Chondrocyte (in vitro differentiated cells): ENCODE results near the gene PDGFA. TPM values are rescaled to one million over a fixed set of nuclear protein-coding genes. Genes with fewer than 3 reads are reported as not detected.

ENCODE experiments used
- DNase-seq: peaks from one replicate; pipeline ENCODE4 v3.0.0; 2021; ENCODE audit warnings: mixed read lengths, low spot score
- H3K27ac Mint-ChIP-seq: one replicate; pipeline ENCODE4 v1.8.0; 2021; ENCODE audit warnings: mild to moderate bottlenecking, moderate library complexity, mixed read lengths; ENCODE audit not compliant: unreplicated experiment
- H3K27me3 Mint-ChIP-seq: 2 replicates; pipeline ENCODE4 v1.8.0; 2021; ENCODE audit warnings: low read depth, mixed read lengths
- H3K36me3 Mint-ChIP-seq: 2 replicates; pipeline ENCODE4 v1.8.0; 2021; ENCODE audit warnings: low read depth, mixed read lengths
- H3K4me1 Mint-ChIP-seq: 2 replicates; pipeline ENCODE4 v1.8.0; 2021; ENCODE audit warnings: low read depth, mild to moderate bottlenecking, mixed read lengths
- H3K4me3 Mint-ChIP-seq: one replicate; pipeline ENCODE4 v1.8.0; 2021; ENCODE audit warnings: mild to moderate bottlenecking, moderate library complexity, mixed read lengths; ENCODE audit not compliant: unreplicated experiment
- H3K9me3 Mint-ChIP-seq: 2 replicates; pipeline ENCODE4 v1.8.0; 2021; ENCODE audit warnings: low read depth, mixed read lengths
- total RNA-seq: library from RNA; stranded (reverse); gene quantifications from 3 replicates; pipeline ENCODE4 v1.2.1, GENCODE V29; 2021
- TF ChIP-seq, protein P1 (sequence below): fragments of 200-600 bp; sonication (generic); IDR thresholded peaks from 2 replicates; pipeline ENCODE4 v1.5.0; 2021; ENCODE audit warnings: antibody characterized with exemption, mild to moderate bottlenecking, moderate library complexity

Gene PDGFA
- total RNA-seq, 1 donor from 2014 or later: 70.6 TPM

- Mint-ChIP-seq H3K36me3 (no peaks in the 10 kb centered on the region), H3K27ac (no peak overlapping the region), H3K4me3 (no peak overlapping the region), H3K9me3 (peaks cover 11% of the 10 kb centered on the region), H3K4me1 (peaks cover 24% of the 10 kb centered on the region), H3K27me3 (peaks cover 10% of the 10 kb centered on the region)
- DNase-seq: peak; percentile 84
- TF ChIP-seq, protein P1, sequence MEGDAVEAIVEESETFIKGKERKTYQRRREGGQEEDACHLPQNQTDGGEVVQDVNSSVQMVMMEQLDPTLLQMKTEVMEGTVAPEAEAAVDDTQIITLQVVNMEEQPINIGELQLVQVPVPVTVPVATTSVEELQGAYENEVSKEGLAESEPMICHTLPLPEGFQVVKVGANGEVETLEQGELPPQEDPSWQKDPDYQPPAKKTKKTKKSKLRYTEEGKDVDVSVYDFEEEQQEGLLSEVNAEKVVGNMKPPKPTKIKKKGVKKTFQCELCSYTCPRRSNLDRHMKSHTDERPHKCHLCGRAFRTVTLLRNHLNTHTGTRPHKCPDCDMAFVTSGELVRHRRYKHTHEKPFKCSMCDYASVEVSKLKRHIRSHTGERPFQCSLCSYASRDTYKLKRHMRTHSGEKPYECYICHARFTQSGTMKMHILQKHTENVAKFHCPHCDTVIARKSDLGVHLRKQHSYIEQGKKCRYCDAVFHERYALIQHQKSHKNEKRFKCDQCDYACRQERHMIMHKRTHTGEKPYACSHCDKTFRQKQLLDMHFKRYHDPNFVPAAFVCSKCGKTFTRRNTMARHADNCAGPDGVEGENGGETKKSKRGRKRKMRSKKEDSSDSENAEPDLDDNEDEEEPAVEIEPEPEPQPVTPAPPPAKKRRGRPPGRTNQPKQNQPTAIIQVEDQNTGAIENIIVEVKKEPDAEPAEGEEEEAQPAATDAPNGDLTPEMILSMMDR: no peak
Observed at GRCh38 chr7:480531-481218, 39.0 kb downstream of the PDGFA start.

DNA sequence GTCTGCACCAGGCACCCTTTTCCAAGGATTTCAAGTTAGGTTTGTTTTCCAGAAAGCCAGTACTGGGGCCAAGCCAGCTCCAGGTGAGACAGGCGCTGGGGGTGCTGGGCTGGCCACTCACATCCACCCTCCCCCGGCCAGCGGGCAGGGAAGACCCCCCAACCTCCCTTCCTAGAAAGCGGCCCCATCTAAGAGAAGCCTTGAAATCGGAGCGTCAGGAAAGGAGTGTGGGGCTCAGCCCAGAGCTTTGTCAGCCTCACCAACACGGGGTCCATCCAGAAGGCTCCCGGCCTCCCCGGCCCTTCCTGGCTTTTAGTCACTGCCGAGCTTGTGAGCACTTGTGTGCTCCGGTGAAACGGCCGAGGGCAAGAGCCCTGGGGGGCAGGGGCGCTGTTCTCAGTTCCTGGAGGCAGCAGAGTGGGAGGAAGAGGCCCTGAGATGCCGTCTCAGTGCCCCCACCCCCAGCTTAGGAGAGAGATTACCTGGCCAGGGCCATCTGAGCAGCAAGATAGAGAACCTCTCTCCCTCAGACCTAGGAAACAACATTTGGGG, 39.6 kb downstream of the PDGFA start:
- Mint-ChIP-seq H3K27ac (no peak overlapping the region), H3K36me3 (no peaks in the 10 kb centered on the region), H3K4me1 (peaks cover 18% of the 10 kb centered on the region), H3K27me3 (peaks cover 10% of the 10 kb centered on the region), H3K9me3 (peaks cover 11% of the 10 kb centered on the region), H3K4me3 (no peak overlapping the region)
- peak; percentile 70 for DNase-seq
- TF ChIP-seq, protein P1: no peak

DNA sequence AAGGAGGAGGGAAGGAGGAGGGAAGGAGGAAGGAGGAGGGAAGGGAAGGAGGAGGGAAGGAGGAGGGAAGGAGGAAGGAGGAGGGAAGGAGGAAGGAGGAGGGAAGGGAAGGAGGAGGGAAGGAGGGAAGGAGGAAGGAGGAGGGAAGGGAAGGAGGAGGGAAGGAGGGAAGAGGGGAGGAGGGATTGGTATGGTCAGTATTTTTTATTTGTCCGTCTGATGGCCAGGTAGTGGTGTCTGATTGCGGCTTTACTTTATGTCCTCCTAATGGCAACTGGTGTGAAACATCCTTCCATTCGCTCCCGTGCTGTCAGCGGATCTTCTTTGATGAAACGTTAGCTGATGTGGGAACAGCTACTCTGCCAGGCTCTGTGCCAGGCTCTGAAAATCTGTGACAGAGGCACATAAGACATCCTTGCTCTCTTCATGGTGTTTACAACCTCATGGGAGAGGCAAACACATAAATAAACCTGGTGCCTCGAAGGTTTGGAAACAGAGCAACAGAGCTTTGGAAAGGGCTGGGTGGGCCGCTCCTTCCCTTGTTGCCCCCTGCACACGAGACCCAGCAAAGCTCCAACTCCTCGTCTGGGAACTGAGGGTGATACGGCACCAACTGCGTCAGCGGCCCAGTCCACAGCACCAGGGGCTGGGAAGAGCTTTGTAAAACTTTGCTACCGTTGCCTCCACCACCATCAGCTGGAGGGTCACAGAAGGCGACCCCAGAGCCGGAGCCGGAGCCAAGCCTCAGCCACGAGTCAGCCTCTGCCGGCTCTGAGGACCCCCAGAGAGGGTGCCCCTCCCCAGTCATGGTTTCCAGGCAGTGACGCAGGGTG, 40.3 kb downstream of the PDGFA start:
- H3K27ac Mint-ChIP-seq: no peak overlapping the region
- peaks cover 17% of the 10 kb centered on the region for H3K4me1 Mint-ChIP-seq
- peaks cover 16% of the 10 kb centered on the region for H3K9me3 Mint-ChIP-seq
- H3K27me3 Mint-ChIP-seq: peaks cover 10% of the 10 kb centered on the region
- H3K4me3 Mint-ChIP-seq: no peak overlapping the region
- no peaks in the 10 kb centered on the region for H3K36me3 Mint-ChIP-seq
- peak; percentile 54 for DNase-seq
- TF ChIP-seq, protein P1: no peak

- Mint-ChIP-seq H3K36me3 (no peaks in the 10 kb centered on the region), H3K4me1 (peaks cover 17% of the 10 kb centered on the region), H3K27me3 (peaks cover 10% of the 10 kb centered on the region), H3K9me3 (peaks cover 17% of the 10 kb centered on the region), H3K27ac (no peak overlapping the region), H3K4me3 (no peak overlapping the region)
- TF ChIP-seq, protein P1: no peak
- DNase-seq: peak; percentile 47
Observed at GRCh38 chr7:477626-478220, 41.9 kb downstream of the PDGFA start.
